ENCODE results near the gene DELE1.

GRCh38 chr5:141879941-141880738, 43.5 kb upstream of the DELE1 start:
- TF ChIP-seq RARB (CRISPR knock-in tag; IDR thresholded peaks at IDR 0.05): no peak
- no peak for TF ChIP-seq ZFP30 (CRISPR knock-in tag; IDR thresholded peaks at IDR 0.05)
- TF ChIP-seq PATZ1 (CRISPR knock-in tag; IDR thresholded peaks at IDR 0.05; ENCODE audit: borderline replicate concordance): no peak
- TF ChIP-seq ISL1 (CRISPR knock-in tag; IDR thresholded peaks at IDR 0.05): no peak
- no peak for TF ChIP-seq OSR1 (CRISPR knock-in tag; IDR thresholded peaks at IDR 0.05)
- TF ChIP-seq GLIS3 (CRISPR knock-in tag; IDR thresholded peaks at IDR 0.05): no peak
